ENCODE measurements around the gene HTRA3.

HTRA3 gene

DNA sequence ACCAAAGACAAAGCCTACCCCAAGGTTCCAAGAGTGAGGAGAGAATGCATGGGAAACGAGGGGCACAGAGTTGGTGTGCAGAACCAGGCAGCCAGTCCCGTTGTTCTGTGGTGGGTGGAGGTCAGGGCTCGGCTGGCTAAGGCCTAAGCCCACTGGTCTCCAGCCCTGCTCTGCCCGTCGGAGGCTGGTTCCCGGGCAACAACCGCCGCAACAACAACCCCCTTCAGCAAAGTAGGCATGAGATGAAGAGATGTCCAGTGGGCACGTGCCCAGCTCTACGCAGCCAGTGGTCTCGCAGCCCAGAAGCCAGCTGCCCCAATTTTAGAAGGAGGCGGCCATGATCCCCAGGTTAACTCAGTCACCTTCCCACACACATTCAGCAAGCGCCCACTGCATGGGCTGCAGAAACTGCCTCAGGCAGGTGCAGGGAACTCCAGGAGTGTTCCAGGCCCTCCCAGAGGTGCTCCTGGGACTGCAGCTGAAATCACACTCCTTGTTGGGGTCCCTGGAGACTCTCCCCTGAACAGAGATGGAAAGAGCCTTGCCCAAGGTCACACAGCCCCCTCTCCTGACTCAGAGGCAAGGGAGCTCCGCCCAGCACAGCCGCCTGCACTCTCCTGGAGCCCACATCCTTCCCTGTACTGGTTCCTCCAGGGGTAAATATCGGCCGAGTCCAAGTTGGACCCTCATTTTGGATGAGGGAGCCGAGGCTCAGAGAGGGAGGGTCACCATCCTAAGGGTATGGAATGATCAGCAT lies 25.4 kb upstream of the HTRA3 start:
- H3K4me3 ChIP-seq (ENCODE audit: low read depth, low read length) = no peak overlapping the region
- ChIA-PET POLR2A (no interaction called here), CTCF (interaction anchor here (1.2 to 16.6 kb wide), 4 partner anchors 29 to 196 kb away, joined by 3 to 679 read pairs (median 6); partner anchors contain the start of genes ACOX3 and TRMT44)
- no peak for DNase-seq (ENCODE audit: low read depth, low spot score)
- TF ChIP-seq, protein P1, sequence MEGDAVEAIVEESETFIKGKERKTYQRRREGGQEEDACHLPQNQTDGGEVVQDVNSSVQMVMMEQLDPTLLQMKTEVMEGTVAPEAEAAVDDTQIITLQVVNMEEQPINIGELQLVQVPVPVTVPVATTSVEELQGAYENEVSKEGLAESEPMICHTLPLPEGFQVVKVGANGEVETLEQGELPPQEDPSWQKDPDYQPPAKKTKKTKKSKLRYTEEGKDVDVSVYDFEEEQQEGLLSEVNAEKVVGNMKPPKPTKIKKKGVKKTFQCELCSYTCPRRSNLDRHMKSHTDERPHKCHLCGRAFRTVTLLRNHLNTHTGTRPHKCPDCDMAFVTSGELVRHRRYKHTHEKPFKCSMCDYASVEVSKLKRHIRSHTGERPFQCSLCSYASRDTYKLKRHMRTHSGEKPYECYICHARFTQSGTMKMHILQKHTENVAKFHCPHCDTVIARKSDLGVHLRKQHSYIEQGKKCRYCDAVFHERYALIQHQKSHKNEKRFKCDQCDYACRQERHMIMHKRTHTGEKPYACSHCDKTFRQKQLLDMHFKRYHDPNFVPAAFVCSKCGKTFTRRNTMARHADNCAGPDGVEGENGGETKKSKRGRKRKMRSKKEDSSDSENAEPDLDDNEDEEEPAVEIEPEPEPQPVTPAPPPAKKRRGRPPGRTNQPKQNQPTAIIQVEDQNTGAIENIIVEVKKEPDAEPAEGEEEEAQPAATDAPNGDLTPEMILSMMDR (IDR thresholded peaks at IDR 0.05; ENCODE audit: insufficient read depth, low read length, missing control alignments) = no peak

DNA sequence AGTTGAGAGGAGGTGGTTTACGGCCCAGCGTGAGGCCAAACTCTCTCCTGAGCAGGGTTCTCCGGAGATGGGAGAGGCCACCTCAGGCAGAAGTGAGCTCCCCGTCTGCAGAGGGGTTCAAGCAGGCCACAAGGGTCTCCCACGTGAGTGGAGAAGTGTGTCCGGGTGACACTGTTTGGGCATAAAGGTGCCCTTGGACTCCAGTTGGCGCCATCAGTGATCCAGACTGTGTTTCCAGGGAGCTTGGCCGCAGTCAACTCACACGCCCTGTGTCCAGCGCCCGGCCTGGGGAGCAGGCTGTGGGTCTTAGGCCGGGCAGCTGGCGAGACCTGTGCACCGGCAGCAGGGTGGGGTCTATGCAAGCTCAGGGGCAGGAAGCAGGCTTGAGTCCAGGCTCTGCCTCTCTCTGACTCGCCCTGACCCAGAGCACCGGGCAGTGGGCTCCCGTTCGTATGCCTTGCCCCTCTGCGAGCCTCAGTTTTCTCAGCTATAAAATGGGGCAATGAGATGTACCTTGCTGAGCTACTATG lies 24.6 kb upstream of the HTRA3 start:
- DNase-seq (ENCODE audit: low read depth, low spot score) = no peak
- ChIA-PET CTCF (interaction anchor here (1.2 to 16.6 kb wide), 2 partner anchors 28 to 155 kb away, joined by 4 to 679 read pairs; no protein-coding TSS in a partner anchor), POLR2A (no interaction called here)
- no peak overlapping the region for H3K4me3 ChIP-seq (ENCODE audit: low read depth, low read length)
- TF ChIP-seq, protein P1 (IDR thresholded peaks at IDR 0.05; ENCODE audit: insufficient read depth, low read length, missing control alignments) = no peak

DNA sequence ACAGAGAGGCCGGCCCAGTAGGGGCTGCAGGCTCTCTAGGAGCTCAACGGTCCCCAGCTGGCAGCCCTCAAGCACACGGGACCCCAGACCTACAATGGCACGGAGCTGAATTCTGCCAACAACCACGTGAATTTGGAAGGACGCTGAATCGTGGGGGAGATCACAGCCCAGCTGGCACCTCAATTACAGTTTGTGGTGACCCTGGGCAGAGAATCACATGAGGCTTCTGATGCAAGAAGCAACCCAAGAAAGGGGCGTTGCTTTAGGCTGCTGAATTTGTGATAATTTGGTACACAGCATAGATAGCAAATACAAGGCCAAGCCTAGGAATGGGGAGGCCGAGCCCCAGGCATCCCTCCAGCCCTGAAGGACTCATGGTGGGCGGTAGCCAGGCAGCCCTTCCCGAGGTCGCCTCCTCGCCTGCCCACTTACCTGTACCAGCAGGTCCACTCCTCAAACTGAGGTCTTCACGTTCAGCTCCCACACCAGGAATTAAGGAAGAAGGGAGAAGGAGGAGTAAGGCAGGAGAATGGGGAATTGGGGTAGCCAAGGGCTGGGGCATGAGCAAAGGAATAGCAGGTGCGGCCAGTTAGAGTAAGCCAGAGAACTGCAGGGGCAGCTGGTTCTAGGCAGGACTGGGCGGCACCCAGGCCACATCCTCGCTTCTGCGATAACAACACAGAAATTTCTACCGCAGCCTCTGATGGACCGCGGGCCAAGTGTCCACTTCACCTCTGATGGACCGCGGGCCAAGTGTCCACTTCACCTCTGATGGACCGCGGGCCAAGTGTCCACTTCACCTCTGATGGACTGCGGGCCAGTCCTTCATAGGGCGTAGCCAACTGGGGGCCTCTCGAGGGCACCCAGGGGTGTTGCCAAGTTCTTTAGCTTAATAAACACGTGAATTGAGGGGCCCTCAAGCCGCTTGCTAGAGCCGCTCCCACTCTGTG lies 23.4 kb upstream of the HTRA3 start:
- CTCF ChIA-PET = interaction anchor here (1.3 to 16.6 kb wide), 2 partner anchors 55 to 154 kb away, joined by 3 to 679 read pairs; no protein-coding TSS in a partner anchor

DNA sequence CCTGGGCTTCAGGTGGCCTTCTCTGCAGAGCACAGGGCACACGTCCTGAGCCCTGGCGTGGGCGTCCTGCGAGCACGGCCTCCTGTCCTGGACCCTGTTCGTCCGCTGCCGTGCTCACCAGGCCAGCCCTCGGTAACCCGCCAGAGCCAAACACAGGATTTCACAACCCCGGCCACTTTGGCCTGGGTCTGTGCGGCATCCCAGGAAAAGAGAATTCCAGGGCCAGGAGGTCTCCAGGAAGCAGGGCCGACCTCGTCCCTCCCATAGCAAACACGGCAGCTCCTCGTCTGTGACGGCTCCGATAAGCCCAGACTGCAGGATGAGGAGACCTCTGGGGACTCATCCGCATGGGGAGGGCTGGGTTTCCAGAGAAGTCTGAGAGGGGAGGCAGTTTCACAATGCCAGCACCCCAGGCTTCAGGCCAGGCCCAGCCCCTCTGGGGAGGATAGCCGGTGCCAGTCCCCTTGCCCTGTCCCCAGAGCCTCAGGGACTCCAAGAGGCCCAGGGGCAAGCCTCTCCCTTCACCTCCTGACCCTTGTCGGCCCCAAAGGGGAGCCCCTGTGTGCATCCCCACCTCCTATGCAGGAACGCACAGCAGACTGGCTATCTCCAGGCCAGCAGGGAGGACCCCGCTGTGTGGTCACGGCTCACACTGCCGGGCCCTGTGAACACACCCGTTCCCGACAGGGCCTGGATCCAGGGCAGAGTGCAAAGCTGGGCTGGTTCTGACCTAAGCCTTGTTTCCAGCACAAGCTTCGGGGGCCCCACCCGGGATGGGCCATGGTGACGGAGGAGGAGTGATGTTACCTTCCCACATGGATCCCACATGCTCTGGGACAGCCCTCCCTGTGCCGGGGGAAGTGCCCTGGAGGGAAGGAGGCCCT lies 22.3 kb upstream of the HTRA3 start:
- no peak for DNase-seq (ENCODE audit: low read depth, low spot score)
- CTCF ChIA-PET = interaction anchor here (1.3 to 16.6 kb wide), 2 partner anchors 54 to 153 kb away, joined by 3 to 679 read pairs; no protein-coding TSS in a partner anchor

More for the DNA sequence above, 23.4 kb upstream of the HTRA3 start:
- TF ChIP-seq, protein P1 (IDR thresholded peaks at IDR 0.05; ENCODE audit: insufficient read depth, low read length, missing control alignments) = no peak
- POLR2A ChIA-PET = no interaction called here
- no peak overlapping the region for H3K4me3 ChIP-seq (ENCODE audit: low read depth, low read length)
- DNase-seq (ENCODE audit: low read depth, low spot score) = no peak

DNA sequence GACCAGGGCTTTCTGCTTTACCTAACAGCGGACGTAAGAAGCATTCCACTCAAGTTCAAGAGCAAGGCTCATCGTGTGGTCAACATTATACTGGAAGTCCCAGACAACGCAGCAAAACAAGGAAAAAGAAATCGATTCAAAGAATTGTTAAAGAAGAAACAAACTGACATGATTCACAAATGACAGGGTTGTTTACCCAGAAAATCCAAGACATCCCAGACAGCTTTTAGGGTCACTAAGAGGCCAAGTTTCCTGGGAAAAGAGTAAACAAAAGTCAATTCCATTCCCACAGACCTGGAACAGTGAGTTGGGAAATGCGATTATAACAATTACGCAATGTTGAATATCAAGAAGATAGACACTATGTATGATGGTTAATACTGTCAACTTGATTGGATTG lies 21.5 kb upstream of the HTRA3 start:
- H3K4me3 ChIP-seq (ENCODE audit: low read depth, low read length) = no peak overlapping the region
- POLR2A ChIA-PET = no interaction called here
- CTCF ChIA-PET = interaction anchor here (16.6 kb wide), 1 partner anchor 152 kb away, joined by 679 read pairs; no protein-coding TSS in a partner anchor
- TF ChIP-seq, protein P1 (IDR thresholded peaks at IDR 0.05; ENCODE audit: insufficient read depth, low read length, missing control alignments) = no peak
- DNase-seq (ENCODE audit: low read depth, low spot score) = no peak

More for the DNA sequence above, 22.3 kb upstream of the HTRA3 start:
- TF ChIP-seq, protein P1 (IDR thresholded peaks at IDR 0.05; ENCODE audit: insufficient read depth, low read length, missing control alignments) = no peak
- POLR2A ChIA-PET = no interaction called here
- no peak overlapping the region for H3K4me3 ChIP-seq (ENCODE audit: low read depth, low read length)

All from AG04449 (cell line).